ENCODE results near the gene KLHL17.

The KLHL17 gene

DNA sequence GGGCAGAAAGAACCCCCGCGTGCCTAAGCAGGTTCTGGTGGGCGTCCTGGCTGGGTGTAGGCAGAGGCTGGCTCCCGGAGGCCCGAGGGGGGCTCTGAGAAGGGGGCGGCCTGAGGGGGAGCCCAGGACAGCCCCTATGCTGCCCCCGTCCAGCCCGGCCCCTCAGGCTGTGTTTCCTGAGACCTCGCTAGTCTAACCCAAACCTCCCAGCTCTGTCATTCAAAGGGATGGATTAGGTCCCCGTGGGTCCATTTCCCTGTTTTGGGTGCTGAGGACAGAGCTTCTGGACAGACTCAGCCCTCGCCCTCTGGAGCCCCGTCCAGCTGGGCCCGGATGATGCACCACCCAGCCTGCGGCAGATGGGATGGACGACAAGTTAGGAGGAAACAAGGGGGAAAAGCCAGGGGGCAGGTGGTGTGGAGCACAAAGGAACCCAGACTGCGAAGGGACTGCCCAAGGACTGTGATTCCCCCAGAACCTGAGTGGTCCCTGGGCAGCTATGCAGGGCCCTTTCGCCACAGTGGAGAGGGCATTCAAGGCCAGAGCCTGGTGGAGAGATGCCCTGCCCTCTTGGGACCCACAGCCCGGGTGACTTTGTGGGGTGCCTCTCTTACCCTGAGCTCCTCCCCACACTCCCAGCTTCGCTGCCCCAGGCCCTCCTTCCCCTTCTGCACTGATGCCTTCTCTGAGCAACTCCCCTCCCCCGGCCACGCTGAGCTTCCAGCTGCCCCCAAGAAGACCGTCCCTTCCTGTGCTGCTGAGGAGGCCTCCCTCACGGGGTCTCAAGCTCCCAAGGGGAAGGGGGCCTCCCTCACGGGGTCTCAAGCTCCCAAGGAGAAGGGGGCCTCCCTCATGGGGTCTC, 36.7 kb downstream of the KLHL17 start:
- Histone ChIP-seq H3K4me1 (peaks cover 0 to 49% (median 24%) of the 10 kb centered on the region in 4 donors), H3K36me3 (peaks cover 0 to 3% (median 0%) of the 10 kb centered on the region in 3 donors), H3K9me3 (peaks cover 0 to 6% (median 6%) of the 10 kb centered on the region in 3 donors), H3K27me3 (no peaks in the 10 kb centered on the region), H3K4me3 (peak overlapping the region; percentile 67 to 89), H3K27ac (peak overlapping the region in 1 of 2 donors; percentile 100)
- intact Hi-C loops (cut with DNase I; ENCODE audit: low total_unique reads): no loop called here
- DNase-seq: no peak
- TF ChIP-seq, protein P1, sequence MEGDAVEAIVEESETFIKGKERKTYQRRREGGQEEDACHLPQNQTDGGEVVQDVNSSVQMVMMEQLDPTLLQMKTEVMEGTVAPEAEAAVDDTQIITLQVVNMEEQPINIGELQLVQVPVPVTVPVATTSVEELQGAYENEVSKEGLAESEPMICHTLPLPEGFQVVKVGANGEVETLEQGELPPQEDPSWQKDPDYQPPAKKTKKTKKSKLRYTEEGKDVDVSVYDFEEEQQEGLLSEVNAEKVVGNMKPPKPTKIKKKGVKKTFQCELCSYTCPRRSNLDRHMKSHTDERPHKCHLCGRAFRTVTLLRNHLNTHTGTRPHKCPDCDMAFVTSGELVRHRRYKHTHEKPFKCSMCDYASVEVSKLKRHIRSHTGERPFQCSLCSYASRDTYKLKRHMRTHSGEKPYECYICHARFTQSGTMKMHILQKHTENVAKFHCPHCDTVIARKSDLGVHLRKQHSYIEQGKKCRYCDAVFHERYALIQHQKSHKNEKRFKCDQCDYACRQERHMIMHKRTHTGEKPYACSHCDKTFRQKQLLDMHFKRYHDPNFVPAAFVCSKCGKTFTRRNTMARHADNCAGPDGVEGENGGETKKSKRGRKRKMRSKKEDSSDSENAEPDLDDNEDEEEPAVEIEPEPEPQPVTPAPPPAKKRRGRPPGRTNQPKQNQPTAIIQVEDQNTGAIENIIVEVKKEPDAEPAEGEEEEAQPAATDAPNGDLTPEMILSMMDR (IDR thresholded peaks at IDR 0.05): no peak

DNA sequence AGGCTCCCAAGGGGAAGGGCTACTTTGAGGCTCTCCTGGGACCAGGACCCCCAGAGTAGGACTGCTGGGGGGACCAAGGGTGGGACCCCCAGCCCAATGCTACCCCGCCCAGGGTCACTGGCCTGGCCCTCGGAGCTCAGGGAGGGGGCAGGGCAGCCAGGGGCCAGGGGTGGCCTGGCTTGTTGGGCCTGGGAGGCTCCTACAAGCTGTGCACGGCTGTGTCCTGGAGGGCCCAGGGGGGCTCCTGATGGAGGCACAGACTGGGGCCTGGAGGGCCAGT, 37.3 kb downstream of the KLHL17 start:
- DNase-seq: peak in 1 of 2 donors; percentile 68
- H3K4me3 ChIP-seq: peak overlapping the region; percentile 67 to 89
- H3K4me1 ChIP-seq: peaks cover 0 to 49% (median 24%) of the 10 kb centered on the region in 4 donors
- TF ChIP-seq, protein P1 (IDR thresholded peaks at IDR 0.05): no peak
- peaks cover 0 to 3% (median 0%) of the 10 kb centered on the region in 3 donors for H3K36me3 ChIP-seq
- H3K27me3 ChIP-seq: no peaks in the 10 kb centered on the region
- intact Hi-C loops (cut with DNase I; ENCODE audit: low total_unique reads): no loop called here
- H3K27ac ChIP-seq: peak overlapping the region in 1 of 2 donors; percentile 100
- peaks cover 0 to 2% (median under 1%) of the 10 kb centered on the region in 3 donors for H3K9me3 ChIP-seq

DNA sequence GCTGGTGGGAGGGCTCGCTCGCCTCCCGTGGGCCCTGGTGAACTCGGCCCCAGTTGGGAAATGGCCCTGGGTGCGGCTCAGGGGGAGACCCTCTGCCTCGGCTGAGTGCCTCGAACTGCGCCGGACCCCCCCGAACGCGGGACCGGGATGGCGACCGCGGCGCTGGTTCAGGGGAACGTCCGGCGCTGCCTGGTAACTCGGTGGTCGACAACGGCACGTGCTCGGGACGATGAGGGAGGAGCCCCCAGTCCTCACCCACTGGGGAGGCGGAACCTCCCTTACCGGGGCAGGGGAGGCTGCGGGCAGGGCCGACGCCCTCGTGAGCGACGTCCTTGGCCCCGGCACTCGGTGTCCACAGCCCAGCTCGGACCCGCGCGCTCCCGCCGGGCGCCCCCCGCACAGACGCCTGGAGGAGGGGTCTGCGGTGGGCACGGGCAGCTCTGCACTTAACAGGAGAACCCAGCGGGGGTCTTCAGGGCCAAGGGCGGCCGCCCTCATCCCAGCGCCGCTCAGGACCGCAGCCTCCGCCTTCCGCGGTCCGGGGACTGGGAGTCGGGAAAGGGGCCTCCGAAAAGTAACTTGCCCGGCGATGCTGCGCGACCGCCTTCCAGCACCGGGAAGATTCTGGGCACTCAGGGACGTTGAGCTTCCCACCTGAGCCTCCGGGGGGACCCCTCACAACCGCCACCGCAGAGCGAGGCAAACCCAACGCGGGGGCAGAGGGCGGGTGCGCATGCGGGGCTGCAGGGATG, 37.8 kb downstream of the KLHL17 start:
- intact Hi-C loops (cut with DNase I; ENCODE audit: low total_unique reads): no loop called here
- Histone ChIP-seq H3K27ac (peak overlapping the region; percentile 100), H3K4me3 (peak overlapping the region; percentile 67 to 89), H3K9me3 (no peaks in the 10 kb centered on the region), H3K27me3 (no peaks in the 10 kb centered on the region), H3K36me3 (peaks cover 0 to 5% (median 1%) of the 10 kb centered on the region in 3 donors), H3K4me1 (peaks cover 0 to 49% (median 24%) of the 10 kb centered on the region in 4 donors)
- TF ChIP-seq, protein P1 (IDR thresholded peaks at IDR 0.05): no peak
- peak in 1 of 2 donors; percentile 67 for DNase-seq

DNA sequence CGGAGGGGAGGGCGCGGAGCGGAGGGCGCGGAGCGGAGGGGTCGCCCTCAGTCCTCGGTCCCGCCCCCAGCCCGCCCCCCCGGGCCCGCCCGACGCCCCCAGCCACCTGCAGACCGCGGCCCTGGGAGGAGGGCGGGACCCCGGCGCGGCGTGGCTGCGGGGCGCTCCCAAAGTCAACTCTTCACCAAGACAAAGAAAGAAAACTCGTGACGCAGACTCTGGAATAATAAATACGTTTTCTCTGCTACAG, 38.3 kb downstream of the KLHL17 start:
- Histone ChIP-seq H3K36me3 (peaks cover 0 to 10% (median 0%) of the 10 kb centered on the region in 3 donors), H3K9me3 (no peaks in the 10 kb centered on the region), H3K27ac (peak overlapping the region; percentile 100), H3K4me3 (peak overlapping the region; percentile 67 to 89), H3K4me1 (peaks cover 0 to 49% (median 24%) of the 10 kb centered on the region in 4 donors), H3K27me3 (no peaks in the 10 kb centered on the region)
- intact Hi-C loops (cut with DNase I; ENCODE audit: low total_unique reads): no loop called here
- TF ChIP-seq, protein P1 (IDR thresholded peaks at IDR 0.05): no peak
- DNase-seq: no peak

DNA sequence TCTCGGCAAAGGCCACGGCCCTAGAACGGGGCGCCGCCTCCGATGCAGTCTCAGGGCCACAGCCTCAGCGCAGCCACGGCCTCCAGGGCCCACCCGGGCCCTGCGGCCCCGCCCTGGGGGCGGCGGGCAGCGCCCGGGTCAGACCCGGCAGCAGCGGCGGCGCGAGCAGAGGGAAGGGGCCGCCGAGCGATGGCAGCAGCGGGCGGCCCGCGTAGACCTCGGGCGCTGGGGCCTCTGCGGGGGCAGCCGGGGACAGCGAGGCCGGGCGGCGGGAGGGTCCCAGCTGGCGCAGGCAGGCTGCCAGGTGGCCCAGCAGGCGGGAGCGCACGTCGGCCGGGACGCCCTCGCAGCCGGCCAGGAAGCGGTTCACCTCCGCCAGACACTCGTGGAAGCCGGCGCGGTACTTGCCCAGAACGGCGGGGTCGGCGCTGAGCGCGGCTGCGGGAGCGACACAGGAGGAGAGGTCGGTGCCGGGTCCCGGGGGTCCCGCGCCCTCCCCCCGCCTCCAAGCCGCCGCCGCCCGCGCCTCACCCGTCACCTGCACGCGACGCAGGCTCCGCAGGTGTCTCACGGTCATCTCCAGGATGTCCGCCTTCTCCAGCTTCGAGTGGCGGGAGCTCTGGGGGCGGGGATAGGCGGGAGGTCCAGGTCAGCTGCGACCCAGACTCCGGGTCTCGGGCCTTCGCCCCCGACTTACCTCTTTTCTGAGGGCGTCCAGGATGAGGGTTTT, 38.8 kb downstream of the KLHL17 start:
- no peak for DNase-seq
- peaks cover 0 to 10% (median 0%) of the 10 kb centered on the region in 3 donors for H3K36me3 ChIP-seq
- peaks cover 0 to 49% (median 24%) of the 10 kb centered on the region in 4 donors for H3K4me1 ChIP-seq
- TF ChIP-seq, protein P1 (IDR thresholded peaks at IDR 0.05): no peak
- peak overlapping the region; percentile 100 for H3K27ac ChIP-seq
- H3K9me3 ChIP-seq: no peaks in the 10 kb centered on the region
- intact Hi-C loops (cut with DNase I; ENCODE audit: low total_unique reads): no loop called here
- no peaks in the 10 kb centered on the region for H3K27me3 ChIP-seq
- peak overlapping the region; percentile 67 to 89 for H3K4me3 ChIP-seq

All from tibial artery (tissue), 4 donors.